GM12878 (cell line): ENCODE data around the gene GRK5. TPM values are rescaled to one million over a fixed set of nuclear protein-coding genes. Genes with fewer than 3 reads are reported as not detected.

Source experiments
- ATAC-seq: fragments of 200-7000 bp; cut with Tn5 transposase; 3 replicates; pipeline ENCODE4 v1.9.1; 2020; ENCODE audit warnings: mild to moderate bottlenecking, moderate library complexity
- BruUV-seq: library from RNA; stranded (reverse); fragments of 400-500 nt; replicated peaks from 2 replicates; lab custom pipeline; 2021; lab: Mats Ljungman, UMichigan
- CTCF ChIA-PET: fragments of 300-600 bp; sonication (Branson Sonifier 250); formaldehyde crosslinking; extraction: SDS; loops from one replicate; lab custom pipeline; 2021; ENCODE audit warnings: inconsistent platforms; lab: Yijun Ruan, JAX
- POLR2A ChIA-PET: fragments of 350-600 bp; formaldehyde crosslinking; extraction: SDS; loops from one replicate; lab custom pipeline; 2021; ENCODE audit warnings: inconsistent platforms; lab: Charles Lee
- RAD21 ChIA-PET: fragments of 300-600 bp; sonication (Branson Sonifier 250); formaldehyde crosslinking; loops from one replicate; lab custom pipeline; 2023; ENCODE audit warnings: antibody characterized with exemption; ENCODE audit not compliant: unreplicated experiment; lab: Charles Lee
- SMC1A ChIA-PET: fragments of 300-600 bp; sonication (Branson Sonifier 250); formaldehyde crosslinking; loops from one replicate; lab custom pipeline; 2023; ENCODE audit not compliant: unreplicated experiment, uncharacterized antibody; lab: Charles Lee
- DNase-seq: peaks from one replicate; pipeline ENCODE4 v3.0.0-alpha.2; 2011; ENCODE audit warnings: low read depth, low spot score
- FAIRE-seq: peaks from 3 replicates; lab custom pipeline; 2011; peaks lifted over from hg19 to GRCh38; lab: Jason Lieb, UNC
- H2AFZ ChIP-seq: 2 replicates; pipeline ENCODE4 v1.6.0; 2011; ENCODE audit warnings: low read depth, low read length, control low read depth; ENCODE audit not compliant: control insufficient read depth
- H3K27ac ChIP-seq: 2 replicates; pipeline ENCODE4 v1.5.1; 2011; ENCODE audit warnings: control low read depth; ENCODE audit not compliant: control insufficient read depth, insufficient read depth
- H3K27me3 ChIP-seq, 2 experiments: replicated peaks in 1 of 2; 2 replicates each; pipeline versions ENCODE4 v1.6.0 to v1.6.1; 2011; ENCODE audit warnings: low read length in 1 of 2; ENCODE audit not compliant: control insufficient read depth in 2 of 2, insufficient read depth in 2 of 2
- H3K36me3 ChIP-seq, 2 experiments: 2 replicates each; pipeline ENCODE4 v1.5.1; 2011; ENCODE audit warnings: low read length in 1 of 2; ENCODE audit not compliant: control insufficient read depth in 2 of 2, insufficient read depth in 2 of 2
- H3K4me1 ChIP-seq: 2 replicates; pipeline ENCODE4 v1.6.1; 2011; ENCODE audit warnings: mild to moderate bottlenecking, low read length, moderate library complexity, mixed read lengths; ENCODE audit not compliant: control insufficient read depth, insufficient read depth
- H3K4me2 ChIP-seq: 2 replicates; pipeline ENCODE4 v1.6.0; 2011; ENCODE audit warnings: control low read depth; ENCODE audit not compliant: control insufficient read depth, insufficient read depth
- H3K4me3 ChIP-seq: fragments of 200-600 bp; sonication (generic); 2 replicates; pipeline ENCODE4 v1.5.1; 2016
- H3K79me2 ChIP-seq: 2 replicates; pipeline ENCODE4 v1.6.0; 2011; ENCODE audit warnings: low read length; ENCODE audit not compliant: control insufficient read depth, insufficient read depth
- H3K9ac ChIP-seq: 2 replicates; pipeline ENCODE4 v1.8.0; 2011; ENCODE audit warnings: low read length, control low read depth, mixed read lengths; ENCODE audit not compliant: control insufficient read depth, insufficient read depth
- H3K9me3 ChIP-seq: replicated peaks from 3 replicates; pipeline ENCODE4 v1.5.1; 2011; ENCODE audit warnings: mild to moderate bottlenecking, low read length; ENCODE audit not compliant: control insufficient read depth, insufficient read depth
- H4K20me1 ChIP-seq: 2 replicates; pipeline ENCODE4 v1.6.0; 2011; ENCODE audit not compliant: control insufficient read depth, insufficient read depth
- CREB1 ChIP-seq: IDR thresholded peaks from 2 replicates; pipeline ENCODE4 v1.6.1; 2012; ENCODE audit warnings: low read depth, mild to moderate bottlenecking, inconsistent platforms
- CTCF ChIP-seq, 3 experiments: IDR thresholded peaks in 2 of 3; conservative IDR thresholded peaks in 1 of 3; 2 replicates each; pipeline ENCODE4 v1.5.1; 2011; ENCODE audit warnings: low read depth in 3 of 3, low read length in 3 of 3, mild to moderate bottlenecking in 3 of 3, control low read depth in 2 of 3, moderate library complexity in 2 of 3, inconsistent platforms in 1 of 3, mixed read lengths in 1 of 3; ENCODE audit not compliant: control insufficient read depth in 2 of 3, insufficient read depth in 1 of 3; ENCODE audit errors: extremely low read depth in 1 of 3
- EED ChIP-seq: sonication (generic); IDR thresholded peaks from 2 replicates; pipeline ENCODE4 v1.6.1; 2016; ENCODE audit warnings: antibody characterized with exemption, low read depth
- FOXM1 ChIP-seq: IDR thresholded peaks from 2 replicates; pipeline ENCODE4 v1.6.1; 2012; ENCODE audit warnings: low read depth, mild to moderate bottlenecking, inconsistent platforms, low read length, moderate library complexity
- NRF1 ChIP-seq: conservative IDR thresholded peaks from 2 replicates; pipeline ENCODE4 v1.6.1; 2011; ENCODE audit warnings: mild to moderate bottlenecking, low read depth, low read length, improper control_type of control experiment
- POLR2A ChIP-seq: IDR thresholded peaks from 2 replicates; pipeline ENCODE4 v1.6.1; 2011; ENCODE audit warnings: low read depth, mild to moderate bottlenecking, low read length
- PRDM15 ChIP-seq: fragments of 450-650 bp; formaldehyde crosslinking; IDR thresholded peaks from 2 replicates; pipeline ENCODE4 v1.4.0; 2020; ENCODE audit warnings: mild to moderate bottlenecking, moderate library complexity
- RELA ChIP-seq: fragments of 450-650 bp; IDR thresholded peaks from 2 replicates; pipeline ENCODE4 v1.8.0; 2014; ENCODE audit warnings: borderline replicate concordance; ENCODE audit not compliant: partially characterized antibody
- SKIL ChIP-seq: fragments of 450-650 bp; IDR thresholded peaks from 2 replicates; pipeline ENCODE4 v1.6.1; 2017; ENCODE audit warnings: mild to moderate bottlenecking, low read depth, inconsistent platforms; ENCODE audit not compliant: poor library complexity, severe bottlenecking
- WGBS: methylation state at CpG from one replicate; pipeline ENCODE4 v1.1.6; 2016; ENCODE audit warnings: low lambda C conversion rate; ENCODE audit not compliant: insufficient replicate concordance, insufficient coverage; ENCODE audit errors: missing lambda C conversion rate; 5-methylcytosine and 5-hydroxymethylcytosine counted together
- in situ Hi-C: fragments of 300-500 bp; cut with MboI; formaldehyde crosslinking; loops from 9 replicates; pipeline ENCODE4 v1.14.3; 2018; ENCODE audit warnings: mixed read lengths
- intact Hi-C: fragments of 100-400 bp; cut with micrococcal nuclease; formaldehyde crosslinking; loops from one replicate; pipeline ENCODE4 v1.14.2; 2022; ENCODE audit not compliant: unreplicated experiment
- polyA plus RNA-seq, 11 experiments: library from polyadenylated mRNA; depleted of rRNA in 4 of 11; unstranded in 6 of 11; stranded (reverse) in 5 of 11; fragments of >200 nt; fragmentation: Nextera tagmentation in 4 of 11; fragmentation: Illumina TruSeq in 1 of 11; extraction: Ambion mirVana in 4 of 11; extraction: Trizol in 1 of 11; gene quantifications; 1 replicate in 1 of 11; 2 replicates in 10 of 11; pipeline versions ENCODE4 v1.2.1 to v1.2.3, GENCODE V29; 2011 to 2016; ENCODE audit warnings: inconsistent platforms in 2 of 11, missing spikeins in 2 of 11, low read depth in 1 of 11
- total RNA-seq, 4 experiments: library from RNA; depleted of rRNA in 3 of 4; stranded (reverse); fragments of >200 nt in 3 of 4; fragmentation: Illumina TruSeq in 1 of 4; extraction: Trizol in 1 of 4; gene quantifications; 2 replicates each; pipeline versions ENCODE4 v1.2.1 to v1.2.3, GENCODE V29; 2013 to 2021

Gene GRK5
- total and polyA plus RNA-seq, 10 of the 15 experiments (the other 5 are each of a cell fraction or from before 2014, with no cell fraction given), result 0.11 to 22.1 (median 10.0) TPM

GRCh38 chr10:119159332-119159731 is 48.0 kb upstream of the GRK5 start (continued):
- TF ChIP-seq CTCF (IDR thresholded peaks at IDR 0.05 in 2 of 3, conservative IDR thresholded peaks at IDR 0.05 in 1 of 3; ENCODE audit: control insufficient read depth in 2 of 3, extremely low read depth in 1 of 3, insufficient read depth in 1 of 3, low read depth in 3 of 3, low read length in 3 of 3) (no peak), PRDM15 (CRISPR knock-in tag) (no peak)

DNA sequence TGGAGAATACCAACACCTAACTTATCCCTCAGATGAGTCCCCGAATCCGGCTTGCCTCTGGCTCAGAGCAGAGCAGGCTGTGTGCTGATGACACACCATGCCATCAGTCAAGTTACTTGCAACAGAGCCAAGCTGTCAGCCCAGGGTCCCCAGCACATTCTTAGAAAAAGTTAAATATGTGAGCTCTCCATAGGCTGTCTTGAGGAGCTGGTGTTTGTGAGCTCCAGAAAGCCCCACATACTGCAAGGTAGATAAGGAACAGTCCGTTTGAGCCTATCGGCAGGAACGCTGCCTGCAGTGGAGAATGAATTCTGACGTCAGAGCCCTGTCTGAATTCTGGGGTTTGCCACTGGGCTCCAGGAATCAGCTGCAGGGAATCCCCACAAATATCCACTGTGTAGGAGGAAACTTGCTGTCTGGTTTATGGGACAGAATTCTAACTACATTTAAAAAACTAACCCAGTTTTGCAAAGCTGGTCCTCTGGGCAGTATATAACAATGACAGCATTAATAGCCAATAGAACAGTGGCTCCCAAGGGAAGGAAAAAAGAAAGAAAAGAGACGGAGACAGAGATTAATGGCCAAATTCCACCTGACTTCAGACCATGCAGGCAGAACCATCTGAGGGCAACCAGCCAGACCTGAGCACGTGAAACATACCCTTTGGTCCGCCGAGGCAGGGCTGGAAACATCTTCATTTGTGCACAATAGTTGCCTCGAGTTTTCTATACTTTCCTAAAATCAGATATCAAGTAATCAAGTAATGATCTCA is 45.5 kb upstream of the GRK5 start:
- Histone ChIP-seq H3K79me2 (peaks cover 18% of the 10 kb centered on the region), H3K4me1 (peaks cover 11% of the 10 kb centered on the region), H3K9me3 (no peaks in the 10 kb centered on the region), H3K4me2 (no peak overlapping the region), H4K20me1 (no peaks in the 10 kb centered on the region), H3K36me3 (peaks cover 1 to 11% of the 10 kb centered on the region in 2 experiments; a peak in 3 of 4 replicates), H3K27ac (no peak overlapping the region), H3K27me3 (no peaks in the 10 kb centered on the region), H3K9ac (no peak overlapping the region), H3K4me3 (no peak overlapping the region), H2AFZ (no peak overlapping the region)
- intact Hi-C loops (no loop called here), in situ Hi-C loops (no loop called here)
- no peak for ATAC-seq
- DNase-seq, result no peak
- ChIA-PET SMC1A (interaction anchor here (0.6 to 1.5 kb wide), 5 partner anchors 15 to 61 kb away, joined by 3 to 5 read pairs (median 3); partner anchors contain the start of gene GRK5), CTCF (interaction anchor here (0.5 to 2.1 kb wide), 5 partner anchors 9 to 479 kb away, joined by 3 to 9 read pairs (median 3); no protein-coding TSS in a partner anchor), RAD21 (no interaction called here), POLR2A (interaction anchor here (0.6 to 1.0 kb wide), 4 partner anchors 27 to 99 kb away, joined by 3 to 5 read pairs (median 3); no protein-coding TSS in a partner anchor)
- BruUV-seq, result no TSS peak
- FAIRE-seq, result no peak
- 66% methylated on average over 11 of the region's 11 CpGs for WGBS
- TF ChIP-seq SKIL (no peak), FOXM1 (no peak), POLR2A (no peak), CREB1 (no peak), NRF1 (no peak), EED (no peak), CTCF (IDR thresholded peaks at IDR 0.05 in 2 of 3, conservative IDR thresholded peaks at IDR 0.05 in 1 of 3; ENCODE audit: control insufficient read depth in 2 of 3, extremely low read depth in 1 of 3, insufficient read depth in 1 of 3, low read depth in 3 of 3, low read length in 3 of 3) (no peak), RELA (no peak)
